ENCODE data around the gene CABLES2. TPM values are rescaled to one million over a fixed set of nuclear protein-coding genes. Genes with fewer than 3 reads are reported as not detected.

The CABLES2 gene
- total RNA-seq, 4 donors from 2014 or later: 2.0 to 3.8 (median 2.2) TPM

DNA sequence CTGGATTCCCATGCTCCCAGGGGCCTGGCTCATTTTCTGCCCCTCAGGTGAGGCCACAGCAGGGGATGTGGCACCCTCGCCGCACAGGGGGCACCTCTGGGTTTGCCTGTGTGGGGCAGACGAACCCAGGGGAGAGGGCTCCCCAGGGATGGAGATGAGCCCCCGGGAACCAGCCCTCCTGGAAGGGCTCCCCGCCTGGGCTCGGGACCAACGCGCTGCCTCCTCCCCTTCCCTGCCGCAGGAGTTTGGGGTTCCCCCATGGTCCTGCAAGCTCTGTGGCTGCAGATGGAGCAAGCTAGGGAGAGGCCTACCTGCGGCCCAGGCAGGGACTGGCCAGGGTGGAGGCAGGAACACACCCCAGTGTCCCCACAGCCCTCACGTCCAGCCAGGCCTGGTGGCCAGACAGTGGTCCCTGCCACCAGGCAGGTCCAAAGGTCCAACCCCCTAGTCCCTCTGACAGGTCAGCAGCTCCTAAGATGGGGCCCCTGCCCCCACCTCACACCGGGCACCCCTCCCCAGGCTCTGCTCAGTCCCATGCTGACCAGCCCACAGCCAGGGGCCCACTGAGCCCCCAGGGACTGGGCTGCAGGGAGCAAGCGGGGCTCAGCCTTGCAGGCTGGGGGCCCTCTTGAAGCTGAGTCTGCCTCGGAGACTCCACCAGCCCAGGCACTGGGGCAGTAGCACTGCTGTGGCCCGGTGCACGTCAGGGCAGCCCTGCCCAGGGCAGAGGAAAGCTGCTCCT, 53.6 kb downstream of the CABLES2 start:
- 60 to 80% methylated on average over 1 to 2 of the region's 16 CpGs for WGBS, 2 donors

DNA sequence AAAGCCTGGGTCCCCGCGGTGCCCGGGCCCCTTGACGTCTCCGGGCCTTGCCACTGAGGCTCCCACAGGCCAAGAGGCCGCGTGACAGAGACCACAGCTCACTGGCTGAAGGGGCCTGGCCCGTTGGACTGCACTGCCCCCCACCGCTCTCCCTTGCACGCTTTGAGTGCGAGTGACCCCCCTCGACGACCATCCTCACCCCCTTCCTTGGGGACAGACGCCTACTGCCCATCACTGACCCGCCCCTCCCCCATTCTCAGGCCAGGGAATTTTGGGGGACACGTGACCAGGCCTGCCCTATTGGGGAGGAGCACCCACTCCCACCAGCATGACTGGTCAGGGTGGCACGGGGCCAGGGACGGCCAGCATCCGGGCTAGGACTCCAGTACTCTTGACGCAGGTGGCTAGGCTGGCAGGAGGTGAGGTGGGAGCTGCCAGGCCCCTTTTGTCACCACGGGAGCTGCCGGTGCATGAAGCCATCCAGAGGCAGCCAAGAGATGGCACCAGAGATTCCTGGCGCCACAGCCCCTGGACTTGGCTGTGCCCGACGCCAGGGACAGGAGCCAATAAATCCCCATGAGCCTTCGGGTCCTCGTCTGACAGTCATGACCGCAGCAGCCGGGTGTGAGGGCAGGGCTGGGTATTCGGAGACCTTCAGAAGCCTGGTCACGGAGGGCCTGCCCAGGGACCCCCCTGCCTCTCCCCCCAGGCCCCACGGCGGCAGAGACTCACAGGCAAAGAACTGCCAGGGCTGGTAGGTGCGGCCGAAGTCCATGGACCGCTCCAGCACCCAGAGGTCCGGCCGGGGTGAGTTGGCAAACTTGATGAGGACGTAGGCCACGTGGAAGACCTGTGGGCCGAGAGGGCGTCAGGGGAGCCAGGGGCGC, 54.4 kb downstream of the CABLES2 start:
- peak in 4 of 6 experiments; percentile 16 to 41 (median 32) for TF ChIP-seq CTCF (IDR thresholded peaks at IDR 0.05)
- no peak for TF ChIP-seq POLR2A (IDR thresholded peaks at IDR 0.05)
- Histone ChIP-seq H3K36me3 (peaks cover 6 to 46% (median 7%) of the 10 kb centered on the region in 3 donors), H3K27me3 (no peaks in the 10 kb centered on the region), H3K9me3 (no peaks in the 10 kb centered on the region), H3K4me1 (peaks cover 60 to 81% (median 70%) of the 10 kb centered on the region in 3 donors), H3K27ac (peak overlapping the region; percentile 91 to 93 (median 92)), H3K4me3 (no peak overlapping the region)
- no peak for DNase-seq
- WGBS, 2 donors: 58% methylated on average over 16 of the region's 43 CpGs; no CpG with 5 or more reads in 1 of the 2 donors
- intact Hi-C loops (cut with DNase I): no loop called here

More for the DNA sequence above, 53.6 kb downstream of the CABLES2 start:
- TF ChIP-seq CTCF (IDR thresholded peaks at IDR 0.05): no peak
- no peak for TF ChIP-seq POLR2A (IDR thresholded peaks at IDR 0.05)
- intact Hi-C loops (cut with DNase I): no loop called here
- Histone ChIP-seq H3K27ac (peak overlapping the region; percentile 91 to 93 (median 92)), H3K36me3 (peaks cover 6 to 37% (median 7%) of the 10 kb centered on the region in 3 donors), H3K27me3 (no peaks in the 10 kb centered on the region), H3K4me3 (no peak overlapping the region), H3K9me3 (no peaks in the 10 kb centered on the region), H3K4me1 (peaks cover 68 to 89% (median 79%) of the 10 kb centered on the region in 3 donors)
- DNase-seq: no peak

DNA sequence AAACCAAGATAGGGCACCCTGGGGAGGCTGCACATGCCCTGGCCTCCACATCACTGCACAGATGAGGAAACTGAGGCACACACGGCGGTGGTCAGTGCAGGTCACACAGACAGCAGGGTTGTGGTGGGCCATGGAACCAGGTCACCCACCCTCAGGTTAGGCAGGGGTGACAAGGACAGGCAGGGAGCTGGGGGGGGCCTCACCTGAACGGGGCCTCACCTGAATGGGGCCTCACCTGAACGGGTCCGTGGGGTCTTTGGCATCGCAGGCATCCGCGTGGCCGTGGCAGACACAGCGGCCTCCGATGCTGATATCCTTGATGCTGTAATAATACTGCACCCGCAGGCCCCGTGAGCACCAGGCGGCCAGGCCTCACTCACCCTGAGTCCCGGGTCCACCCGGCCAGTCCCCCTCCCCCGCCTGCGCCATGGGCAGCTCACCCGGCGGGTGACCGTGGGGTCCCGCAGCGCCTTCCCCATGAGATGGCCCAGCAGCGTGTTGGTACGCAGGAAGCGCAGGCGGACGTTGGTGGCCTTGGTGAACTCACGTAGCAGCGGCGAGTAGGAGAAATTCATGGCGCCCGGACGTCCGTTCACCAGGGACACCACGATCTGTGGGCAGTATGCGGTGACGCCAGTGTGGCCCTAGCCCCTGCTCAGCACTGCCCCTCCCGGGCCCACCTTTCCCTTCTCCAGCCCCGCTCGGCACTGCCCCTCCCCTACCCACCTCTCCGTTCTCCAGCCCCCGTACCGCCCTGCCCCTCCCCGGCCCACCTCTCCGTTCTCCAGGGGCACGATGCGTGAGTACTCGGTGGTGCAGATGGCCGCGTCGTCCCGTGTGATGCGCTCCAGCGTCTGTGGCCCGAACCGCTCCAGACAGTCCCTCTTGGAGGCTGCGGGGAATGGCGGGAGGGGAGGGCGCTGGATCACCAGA, 55.4 kb downstream of the CABLES2 start:
- no peak for DNase-seq
- TF ChIP-seq POLR2A (IDR thresholded peaks at IDR 0.05) (no peak), CTCF (IDR thresholded peaks at IDR 0.05) (no peak)
- Histone ChIP-seq H3K27ac (peak overlapping the region; percentile 91 to 93 (median 92)), H3K4me3 (no peak overlapping the region), H3K36me3 (peaks cover 6 to 55% (median 11%) of the 10 kb centered on the region in 3 donors), H3K4me1 (peaks cover 51 to 71% (median 61%) of the 10 kb centered on the region in 3 donors), H3K27me3 (no peaks in the 10 kb centered on the region), H3K9me3 (no peaks in the 10 kb centered on the region)
- 89% methylated on average over 26 to 32 of the region's 60 CpGs for WGBS, 2 donors
- intact Hi-C loops (cut with DNase I): no loop called here

GRCh38 chr20:62350629-62351422, 56.3 kb downstream of the CABLES2 start:
- peaks cover 42 to 62% (median 52%) of the 10 kb centered on the region in 3 donors for H3K4me1 ChIP-seq
- no peaks in the 10 kb centered on the region for H3K27me3 ChIP-seq
- peak overlapping the region in 1 of 4 donors; percentile 13 for H3K4me3 ChIP-seq
- DNase-seq: no peak
- H3K9me3 ChIP-seq: no peaks in the 10 kb centered on the region
- no peak for TF ChIP-seq POLR2A (IDR thresholded peaks at IDR 0.05)
- no peak for TF ChIP-seq CTCF (IDR thresholded peaks at IDR 0.05)
- intact Hi-C loops (cut with DNase I): no loop called here
- peaks cover 6 to 64% (median 19%) of the 10 kb centered on the region in 3 donors for H3K36me3 ChIP-seq
- WGBS, 2 donors: 60 to 70% methylated on average over 2 to 7 of the region's 23 CpGs
- peak overlapping the region; percentile 91 to 93 (median 92) for H3K27ac ChIP-seq
